Measurements from ENCODE around the gene TXNDC17.
"Not testable (repeated sequence)": the region's sequence is repeated elsewhere in the genome, so short reads cannot be mapped to it uniquely, and the experiment has no call there.

The TXNDC17 gene

GRCh38 chr17:6640536-6641246, at the start of gene TXNDC17, which contains the start of gene KIAA0753:
TSS of gene TXNDC17 (plus strand) at chr17:6641060. CDS start at chr17:6641083, 23 bp downstream.
TSS of gene KIAA0753 (minus strand) at chr17:6640711. CDS start at chr17:6635103, 5,608 bp downstream.
- DNase-seq, result peak; percentile 91 to 93
- TF ChIP-seq POLR2A (IDR thresholded peaks at IDR 0.05; ENCODE audit: low read length), result peak; percentile 89
- TF ChIP-seq GATA1 (IDR thresholded peaks at IDR 0.05; ENCODE audit: low read depth, low read length), result no peak

GRCh38 chr17:6591599-6592158, 49.2 kb upstream of the TXNDC17 start:
- no peak for DNase-seq
- TF ChIP-seq GATA1 (IDR thresholded peaks at IDR 0.05; ENCODE audit: low read depth, low read length), result no peak
- TF ChIP-seq POLR2A (IDR thresholded peaks at IDR 0.05; ENCODE audit: low read length), result no peak

- DNase-seq, result no peak
- no peak for TF ChIP-seq POLR2A (IDR thresholded peaks at IDR 0.05; ENCODE audit: low read length)
- TF ChIP-seq GATA1 (IDR thresholded peaks at IDR 0.05; ENCODE audit: low read depth, low read length), result no peak
Measured at GRCh38 chr17:6592173-6592572, 48.7 kb upstream of the TXNDC17 start.

- DNase-seq, result not testable (repeated sequence)
Measured at GRCh38 chr17:6593371-6593770, 47.5 kb upstream of the TXNDC17 start.

- TF ChIP-seq POLR2A (IDR thresholded peaks at IDR 0.05; ENCODE audit: low read length), result no peak
- no peak for TF ChIP-seq GATA1 (IDR thresholded peaks at IDR 0.05; ENCODE audit: low read depth, low read length)
- no peak for DNase-seq
Measured at GRCh38 chr17:6596081-6596480, 44.8 kb upstream of the TXNDC17 start.

- TF ChIP-seq POLR2A (IDR thresholded peaks at IDR 0.05; ENCODE audit: low read length) (no peak), GATA1 (IDR thresholded peaks at IDR 0.05; ENCODE audit: low read depth, low read length) (no peak)
- no peak for DNase-seq
Measured at GRCh38 chr17:6596511-6596910, 44.3 kb upstream of the TXNDC17 start.

GRCh38 chr17:6596941-6597340, 43.9 kb upstream of the TXNDC17 start:
- DNase-seq, result no peak

GRCh38 chr17:6597727-6598126, 43.1 kb upstream of the TXNDC17 start:
- TF ChIP-seq POLR2A (IDR thresholded peaks at IDR 0.05; ENCODE audit: low read length) (no peak), GATA1 (IDR thresholded peaks at IDR 0.05; ENCODE audit: low read depth, low read length) (no peak)
- no peak for DNase-seq

More at GRCh38 chr17:6596941-6597340, 43.9 kb upstream of the TXNDC17 start:
- TF ChIP-seq POLR2A (IDR thresholded peaks at IDR 0.05; ENCODE audit: low read length) (no peak), GATA1 (IDR thresholded peaks at IDR 0.05; ENCODE audit: low read depth, low read length) (no peak)

GRCh38 chr17:6599364-6599763, 41.5 kb upstream of the TXNDC17 start:
- DNase-seq, result peak in 1 of 2 experiments; percentile 6
- TF ChIP-seq GATA1 (IDR thresholded peaks at IDR 0.05; ENCODE audit: low read depth, low read length) (no peak), POLR2A (IDR thresholded peaks at IDR 0.05; ENCODE audit: low read length) (no peak)

GRCh38 chr17:6602141-6602540, 38.7 kb upstream of the TXNDC17 start:
- TF ChIP-seq GATA1 (IDR thresholded peaks at IDR 0.05; ENCODE audit: low read depth, low read length) (no peak), POLR2A (IDR thresholded peaks at IDR 0.05; ENCODE audit: low read length) (no peak)
- DNase-seq, result no peak

GRCh38 chr17:6603744-6604325, 37.0 kb upstream of the TXNDC17 start:
- no peak for DNase-seq
- no peak for TF ChIP-seq GATA1 (IDR thresholded peaks at IDR 0.05; ENCODE audit: low read depth, low read length)
- no peak for TF ChIP-seq POLR2A (IDR thresholded peaks at IDR 0.05; ENCODE audit: low read length)

- no peak for TF ChIP-seq POLR2A (IDR thresholded peaks at IDR 0.05; ENCODE audit: low read length)
- no peak for TF ChIP-seq GATA1 (IDR thresholded peaks at IDR 0.05; ENCODE audit: low read depth, low read length)
- DNase-seq, result no peak
Measured at GRCh38 chr17:6605142-6605541, 35.7 kb upstream of the TXNDC17 start.

- no peak for DNase-seq
- TF ChIP-seq POLR2A (IDR thresholded peaks at IDR 0.05; ENCODE audit: low read length) (no peak), GATA1 (IDR thresholded peaks at IDR 0.05; ENCODE audit: low read depth, low read length) (no peak)
Measured at GRCh38 chr17:6608321-6608720, 32.5 kb upstream of the TXNDC17 start.

GRCh38 chr17:6610011-6610410, 30.8 kb upstream of the TXNDC17 start:
- no peak for TF ChIP-seq POLR2A (IDR thresholded peaks at IDR 0.05; ENCODE audit: low read length)
- no peak for TF ChIP-seq GATA1 (IDR thresholded peaks at IDR 0.05; ENCODE audit: low read depth, low read length)
- no peak for DNase-seq

- no peak for DNase-seq
- TF ChIP-seq POLR2A (IDR thresholded peaks at IDR 0.05; ENCODE audit: low read length), result no peak
- no peak for TF ChIP-seq GATA1 (IDR thresholded peaks at IDR 0.05; ENCODE audit: low read depth, low read length)
Measured at GRCh38 chr17:6611231-6611630, 29.6 kb upstream of the TXNDC17 start.
